Hepatocyte (in vitro differentiated cells): ENCODE results near the gene SND1. TPM values are rescaled to one million over a fixed set of nuclear protein-coding genes. Genes with fewer than 3 reads are reported as not detected.

ENCODE experiments used
- DNase-seq: peaks from one replicate; pipeline ENCODE4 v3.0.0-alpha.2; 2016; ENCODE audit warnings: low spot score
- H2AFZ ChIP-seq: fragments of 200-600 bp; sonication (generic); 2 replicates; pipeline ENCODE4 v1.6.0; 2016; ENCODE audit warnings: antibody characterized with exemption, mild to moderate bottlenecking
- H3K27ac ChIP-seq: fragments of 200-600 bp; sonication (generic); 2 replicates; pipeline ENCODE4 v1.5.1; 2016; ENCODE audit warnings: mild to moderate bottlenecking
- H3K27me3 ChIP-seq: fragments of 200-600 bp; sonication (generic); 2 replicates; pipeline ENCODE4 v1.6.1; 2016
- H3K36me3 ChIP-seq: fragments of 200-600 bp; sonication (generic); replicated peaks from 2 replicates; pipeline ENCODE4 v1.5.1; 2016; ENCODE audit warnings: low read depth; ENCODE audit not compliant: insufficient read depth
- H3K4me1 ChIP-seq: fragments of 200-600 bp; sonication (generic); 2 replicates; pipeline ENCODE4 v1.5.1; 2016; ENCODE audit warnings: mild to moderate bottlenecking, moderate library complexity; ENCODE audit not compliant: insufficient read depth
- H3K4me2 ChIP-seq: fragments of 200-600 bp; sonication (generic); 2 replicates; pipeline ENCODE4 v1.6.0; 2016
- H3K4me3 ChIP-seq: fragments of 200-600 bp; sonication (generic); 2 replicates; pipeline ENCODE4 v1.5.1; 2016; ENCODE audit warnings: mild to moderate bottlenecking
- H3K79me2 ChIP-seq: fragments of 200-600 bp; sonication (generic); 2 replicates; pipeline ENCODE4 v1.6.0; 2017; ENCODE audit warnings: mild to moderate bottlenecking
- H3K9me2 ChIP-seq: fragments of 200-600 bp; sonication (generic); replicated peaks from 2 replicates; pipeline ENCODE4 v1.6.0; 2017; ENCODE audit warnings: mild to moderate bottlenecking; ENCODE audit not compliant: insufficient read depth
- H3K9me3 ChIP-seq: fragments of 200-600 bp; sonication (generic); 2 replicates; pipeline ENCODE4 v1.5.1; 2016; ENCODE audit warnings: low read depth, mild to moderate bottlenecking
- H4K20me1 ChIP-seq: fragments of 200-600 bp; sonication (generic); 2 replicates; pipeline ENCODE4 v1.6.0; 2016; ENCODE audit warnings: mild to moderate bottlenecking; ENCODE audit not compliant: insufficient read depth, poor library complexity, severe bottlenecking
- EZH2 ChIP-seq: fragments of 200-600 bp; sonication (generic); IDR thresholded peaks from 2 replicates; pipeline ENCODE4 v1.6.1; 2016; ENCODE audit warnings: antibody characterized with exemption, mild to moderate bottlenecking, borderline replicate concordance
- EZH2phosphoT487 ChIP-seq: fragments of 200-600 bp; sonication (generic); IDR thresholded peaks from one replicate; pipeline ENCODE4 v1.6.1; 2018; ENCODE audit warnings: antibody characterized with exemption, mild to moderate bottlenecking, low read depth, moderate library complexity; ENCODE audit not compliant: unreplicated experiment, severe bottlenecking
- WGBS: methylation state at CpG from one replicate; pipeline ENCODE4 v1.1.6; 2016; ENCODE audit warnings: low lambda C conversion rate; ENCODE audit errors: missing lambda C conversion rate; 5-methylcytosine and 5-hydroxymethylcytosine counted together
- polyA plus RNA-seq: library from polyadenylated mRNA; unstranded; fragments of >200 nt; fragmentation: Nextera tagmentation; extraction: Ambion mirVana; gene quantifications from 2 replicates; pipeline ENCODE4 v1.2.1, GENCODE V29; 2016
- total RNA-seq: library from RNA; depleted of rRNA; stranded (reverse); fragments of >200 nt; gene quantifications from 2 replicates; pipeline ENCODE4 v1.2.3, GENCODE V29; 2014
- TF ChIP-seq, protein P1 (sequence below): fragments of 200-600 bp; sonication (generic); IDR thresholded peaks from 2 replicates; pipeline ENCODE4 v1.5.1; 2016; ENCODE audit warnings: antibody characterized with exemption, mild to moderate bottlenecking; ENCODE audit not compliant: poor library complexity

SND1 gene
- total and polyA plus RNA-seq, 2 experiments from 2014 or later = 141 to 200 TPM

DNA sequence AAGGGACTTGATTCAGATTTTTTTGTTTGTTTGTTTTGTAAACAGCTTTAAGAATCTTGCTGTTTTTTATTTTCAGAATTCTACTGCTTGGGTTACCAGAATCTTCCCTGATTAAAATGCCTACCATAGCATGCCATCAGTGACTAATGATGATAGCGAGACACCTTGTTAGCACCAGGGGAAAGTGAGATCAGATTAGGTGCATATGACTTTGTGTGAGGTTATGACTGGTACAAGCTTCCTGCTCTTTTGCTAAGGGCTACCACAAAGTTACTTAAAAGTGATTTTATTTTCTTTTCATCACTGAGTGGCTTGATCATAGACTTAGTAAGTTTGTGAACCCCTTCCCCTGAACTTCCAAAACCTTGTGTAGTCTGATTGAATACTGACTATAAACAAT is 93.5 kb downstream of the SND1 start:
- H3K27me3 ChIP-seq = no peaks in the 10 kb centered on the region
- H3K79me2 ChIP-seq = peaks cover 93% of the 10 kb centered on the region

DNA sequence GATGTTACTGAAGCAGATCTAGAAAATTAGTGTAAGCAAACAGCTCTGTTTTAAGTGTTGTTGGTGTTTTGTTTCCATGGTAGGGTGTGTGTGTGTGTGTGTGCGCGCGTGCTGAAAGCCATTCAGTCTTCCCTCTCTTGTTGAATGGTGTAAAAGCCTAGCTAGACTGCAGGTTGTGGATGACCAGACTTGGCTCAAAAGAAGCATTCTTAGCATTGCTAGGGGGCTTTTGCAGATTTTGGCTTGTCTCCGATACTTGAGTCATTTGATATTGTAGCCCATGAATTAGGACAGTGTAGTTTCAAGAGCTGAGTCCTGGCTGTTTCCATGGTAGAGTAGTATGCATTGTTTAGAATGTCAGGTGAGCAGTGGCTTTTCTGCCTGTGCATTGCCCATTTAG is 99.1 kb downstream of the SND1 start:
- Histone ChIP-seq H3K79me2 (peaks cover 96% of the 10 kb centered on the region), H3K4me3 (no peak overlapping the region), H3K9me2 (no peaks in the 10 kb centered on the region), H3K4me1 (no peaks in the 10 kb centered on the region), H3K4me2 (no peak overlapping the region), H2AFZ (no peak overlapping the region), H3K27ac (no peak overlapping the region), H3K36me3 (no peaks in the 10 kb centered on the region), H4K20me1 (peaks cover 39% of the 10 kb centered on the region), H3K27me3 (no peaks in the 10 kb centered on the region), H3K9me3 (no peaks in the 10 kb centered on the region)
- TF ChIP-seq, protein P1, sequence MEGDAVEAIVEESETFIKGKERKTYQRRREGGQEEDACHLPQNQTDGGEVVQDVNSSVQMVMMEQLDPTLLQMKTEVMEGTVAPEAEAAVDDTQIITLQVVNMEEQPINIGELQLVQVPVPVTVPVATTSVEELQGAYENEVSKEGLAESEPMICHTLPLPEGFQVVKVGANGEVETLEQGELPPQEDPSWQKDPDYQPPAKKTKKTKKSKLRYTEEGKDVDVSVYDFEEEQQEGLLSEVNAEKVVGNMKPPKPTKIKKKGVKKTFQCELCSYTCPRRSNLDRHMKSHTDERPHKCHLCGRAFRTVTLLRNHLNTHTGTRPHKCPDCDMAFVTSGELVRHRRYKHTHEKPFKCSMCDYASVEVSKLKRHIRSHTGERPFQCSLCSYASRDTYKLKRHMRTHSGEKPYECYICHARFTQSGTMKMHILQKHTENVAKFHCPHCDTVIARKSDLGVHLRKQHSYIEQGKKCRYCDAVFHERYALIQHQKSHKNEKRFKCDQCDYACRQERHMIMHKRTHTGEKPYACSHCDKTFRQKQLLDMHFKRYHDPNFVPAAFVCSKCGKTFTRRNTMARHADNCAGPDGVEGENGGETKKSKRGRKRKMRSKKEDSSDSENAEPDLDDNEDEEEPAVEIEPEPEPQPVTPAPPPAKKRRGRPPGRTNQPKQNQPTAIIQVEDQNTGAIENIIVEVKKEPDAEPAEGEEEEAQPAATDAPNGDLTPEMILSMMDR = no peak
- TF ChIP-seq EZH2phosphoT487 (no peak), EZH2 (no peak)
- 91% methylated on average over 4 of the region's 4 CpGs for WGBS
- no peak for DNase-seq

More for the DNA sequence above, 93.5 kb downstream of the SND1 start:
- Histone ChIP-seq H2AFZ (no peak overlapping the region), H4K20me1 (peaks cover 24% of the 10 kb centered on the region), H3K27ac (no peak overlapping the region), H3K9me2 (no peaks in the 10 kb centered on the region), H3K36me3 (no peaks in the 10 kb centered on the region), H3K9me3 (no peaks in the 10 kb centered on the region), H3K4me2 (no peak overlapping the region), H3K4me1 (no peaks in the 10 kb centered on the region), H3K4me3 (no peak overlapping the region)
- WGBS = 100% methylated on average over 1 of the region's 1 CpG
- TF ChIP-seq EZH2 (no peak), EZH2phosphoT487 (no peak)
- TF ChIP-seq, protein P1 = no peak
- DNase-seq = no peak

DNA sequence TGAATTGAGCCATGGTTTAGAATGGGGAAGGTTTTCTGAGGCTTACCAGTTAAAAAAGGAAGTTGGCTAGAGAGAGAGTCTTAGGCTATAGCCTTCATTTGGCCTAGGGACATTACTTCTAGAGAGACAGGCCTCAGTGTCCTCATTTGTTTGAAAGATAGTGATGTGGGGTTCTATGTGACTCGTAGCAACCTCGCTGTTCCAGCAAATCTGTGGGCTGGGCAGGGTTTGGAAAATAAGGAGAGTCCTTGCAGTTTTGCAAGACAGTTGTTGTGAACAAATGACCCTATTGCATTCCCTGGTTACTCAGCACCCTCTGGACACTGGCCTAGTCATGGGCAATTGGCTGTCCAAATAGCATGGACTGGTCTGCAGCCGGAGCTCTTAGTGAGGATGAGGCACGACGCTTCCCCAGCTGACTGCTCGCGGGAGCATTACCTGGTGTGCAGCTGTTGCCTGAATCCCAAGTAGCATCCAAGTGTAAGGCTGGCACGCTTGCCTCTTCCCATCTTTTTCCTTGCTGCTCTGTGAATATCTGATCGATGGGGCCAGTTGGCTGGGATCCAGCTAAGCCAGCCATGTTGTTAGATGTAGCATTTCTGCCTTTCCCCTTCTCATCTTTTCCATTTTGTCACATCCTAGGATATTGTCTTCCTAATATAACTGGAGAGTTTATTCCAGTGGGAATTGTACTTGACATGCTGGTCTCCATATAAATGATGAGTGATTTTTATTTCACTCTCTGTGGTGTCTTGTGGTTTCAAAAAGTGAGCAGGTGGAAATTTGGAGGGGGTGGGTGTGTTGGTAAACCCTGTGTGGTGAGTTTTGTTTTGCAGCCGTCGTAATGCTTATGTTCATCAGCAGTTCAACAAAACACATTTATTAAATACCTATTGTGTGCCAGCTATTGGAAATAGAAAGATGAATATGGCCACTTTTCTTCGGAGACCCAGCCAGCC is 99.8 kb downstream of the SND1 start:
- peaks cover 96% of the 10 kb centered on the region for H3K79me2 ChIP-seq
- 99% methylated on average over 12 of the region's 12 CpGs for WGBS

More for the DNA sequence above, 99.8 kb downstream of the SND1 start:
- TF ChIP-seq, protein P1 = no peak
- TF ChIP-seq EZH2phosphoT487 (no peak), EZH2 (no peak)
- Histone ChIP-seq H3K4me3 (no peak overlapping the region), H3K4me2 (no peak overlapping the region), H3K9me3 (no peaks in the 10 kb centered on the region), H3K36me3 (no peaks in the 10 kb centered on the region), H3K4me1 (no peaks in the 10 kb centered on the region), H4K20me1 (peaks cover 44% of the 10 kb centered on the region), H3K9me2 (no peaks in the 10 kb centered on the region), H2AFZ (no peak overlapping the region), H3K27me3 (no peaks in the 10 kb centered on the region), H3K27ac (no peak overlapping the region)
- DNase-seq = no peak
